Measurements from ENCODE around the gene CCNL2. TPM values are rescaled to one million over a fixed set of nuclear protein-coding genes. Genes with fewer than 3 reads are reported as not detected.

The CCNL2 gene
- total and polyA plus RNA-seq, 2 donors (not counting 1 experiment from before 2014, with no cell fraction given): 263 to 347 TPM

- H3K4me3 Mint-ChIP-seq: no peak overlapping the region
- Histone ChIP-seq H3K9me3 (ENCODE audit: control extremely low read depth in 1 of 3, control insufficient read depth in 2 of 3, insufficient read depth in 1 of 3, low read length in 2 of 3) (peaks cover 0 to 5% (median 0%) of the 10 kb centered on the region in 3 donors), H2AFZ (ENCODE audit: insufficient read depth, low read depth, low read length, poor library complexity, severe bottlenecking) (no peak overlapping the region), H3K27me3 (replicated peaks in 1 of 4; ENCODE audit: control extremely low read depth in 1 of 4, control insufficient read depth in 3 of 4, insufficient read depth in 4 of 4, low read length in 3 of 4) (peaks cover 0 to 26% (median 6%) of the 10 kb centered on the region in 4 experiments), H3K4me2 (replicated peaks; ENCODE audit: low read depth, low read length, poor library complexity, severe bottlenecking) (peak overlapping the region; percentile 33), H3K4me1 (ENCODE audit: control insufficient read depth in 2 of 2, insufficient read depth in 2 of 2, low read length in 2 of 2) (no peaks in the 10 kb centered on the region), H4K20me1 (ENCODE audit: control insufficient read depth, insufficient read depth, low read length, poor library complexity, severe bottlenecking) (no peaks in the 10 kb centered on the region), H3K9ac (ENCODE audit: low read length) (no peak overlapping the region), H3K36me3 (replicated peaks in 1 of 2; ENCODE audit: control extremely low read depth in 1 of 2, control insufficient read depth in 1 of 2, extremely low read depth in 1 of 2, insufficient read depth in 2 of 2, low read length in 1 of 2) (no peaks in the 10 kb centered on the region), H3K79me2 (ENCODE audit: control insufficient read depth, insufficient read depth, low read length) (no peaks in the 10 kb centered on the region), H3K27ac (ENCODE audit: low read length in 2 of 2) (no peak overlapping the region), H3K4me3 (ENCODE audit: control extremely low read depth in 1 of 5, extremely low read depth in 1 of 5, insufficient read depth in 1 of 5, low read depth in 2 of 5, low read length in 4 of 5) (no peak overlapping the region)
- CTCF ChIA-PET: no interaction called here
- H3K27ac Mint-ChIP-seq: no peak overlapping the region
- H3K27me3 Mint-ChIP-seq: peaks cover 19% of the 10 kb centered on the region
- DNase-seq (no peak), ATAC-seq (ENCODE audit: low read depth) (no peak)
- intact Hi-C loops (cut with micrococcal nuclease): no loop called here
- WGBS (ENCODE audit: insufficient coverage): 24% methylated on average over 108 of the region's 112 CpGs
- H3K4me1 Mint-ChIP-seq: peaks cover 5% of the 10 kb centered on the region
- TF ChIP-seq, protein P1, sequence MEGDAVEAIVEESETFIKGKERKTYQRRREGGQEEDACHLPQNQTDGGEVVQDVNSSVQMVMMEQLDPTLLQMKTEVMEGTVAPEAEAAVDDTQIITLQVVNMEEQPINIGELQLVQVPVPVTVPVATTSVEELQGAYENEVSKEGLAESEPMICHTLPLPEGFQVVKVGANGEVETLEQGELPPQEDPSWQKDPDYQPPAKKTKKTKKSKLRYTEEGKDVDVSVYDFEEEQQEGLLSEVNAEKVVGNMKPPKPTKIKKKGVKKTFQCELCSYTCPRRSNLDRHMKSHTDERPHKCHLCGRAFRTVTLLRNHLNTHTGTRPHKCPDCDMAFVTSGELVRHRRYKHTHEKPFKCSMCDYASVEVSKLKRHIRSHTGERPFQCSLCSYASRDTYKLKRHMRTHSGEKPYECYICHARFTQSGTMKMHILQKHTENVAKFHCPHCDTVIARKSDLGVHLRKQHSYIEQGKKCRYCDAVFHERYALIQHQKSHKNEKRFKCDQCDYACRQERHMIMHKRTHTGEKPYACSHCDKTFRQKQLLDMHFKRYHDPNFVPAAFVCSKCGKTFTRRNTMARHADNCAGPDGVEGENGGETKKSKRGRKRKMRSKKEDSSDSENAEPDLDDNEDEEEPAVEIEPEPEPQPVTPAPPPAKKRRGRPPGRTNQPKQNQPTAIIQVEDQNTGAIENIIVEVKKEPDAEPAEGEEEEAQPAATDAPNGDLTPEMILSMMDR (IDR thresholded peaks at IDR 0.05): no peak
- TF ChIP-seq EZH2 (IDR thresholded peaks at IDR 0.05; ENCODE audit: borderline replicate concordance, insufficient read depth, low read depth, low read length, poor library complexity, severe bottlenecking): no peak
- H3K9me3 Mint-ChIP-seq (ENCODE audit: insufficient read depth): no peaks in the 10 kb centered on the region
- POLR2A ChIA-PET: no interaction called here
Measured at GRCh38 chr1:1419813-1420653, 20.9 kb upstream of the CCNL2 start.

GRCh38 chr1:1419363-1419812, 20.3 kb upstream of the CCNL2 start:
- 96% methylated on average over 21 of the region's 21 CpGs for WGBS (ENCODE audit: insufficient coverage)
- Mint-ChIP-seq H3K4me3 (no peak overlapping the region), H3K9me3 (ENCODE audit: insufficient read depth) (no peaks in the 10 kb centered on the region), H3K27ac (no peak overlapping the region), H3K27me3 (peaks cover 13% of the 10 kb centered on the region), H3K4me1 (peaks cover 5% of the 10 kb centered on the region)
- H2AFZ ChIP-seq (ENCODE audit: insufficient read depth, low read depth, low read length, poor library complexity, severe bottlenecking): no peak overlapping the region
- no peak for DNase-seq
- no peaks in the 10 kb centered on the region for H3K79me2 ChIP-seq (ENCODE audit: control insufficient read depth, insufficient read depth, low read length)
- H3K4me2 ChIP-seq (replicated peaks; ENCODE audit: low read depth, low read length, poor library complexity, severe bottlenecking): peak overlapping the region; percentile 25
- TF ChIP-seq, protein P1 (IDR thresholded peaks at IDR 0.05): no peak
- no peak for TF ChIP-seq EZH2 (IDR thresholded peaks at IDR 0.05; ENCODE audit: borderline replicate concordance, insufficient read depth, low read depth, low read length, poor library complexity, severe bottlenecking)
- POLR2A ChIA-PET: no interaction called here
- H3K27me3 ChIP-seq (replicated peaks in 1 of 4; ENCODE audit: control extremely low read depth in 1 of 4, control insufficient read depth in 3 of 4, insufficient read depth in 4 of 4, low read length in 3 of 4): peaks cover 0 to 26% (median 6%) of the 10 kb centered on the region in 4 experiments
- H4K20me1 ChIP-seq (ENCODE audit: control insufficient read depth, insufficient read depth, low read length, poor library complexity, severe bottlenecking): no peaks in the 10 kb centered on the region
- H3K4me3 ChIP-seq (ENCODE audit: control extremely low read depth in 1 of 5, extremely low read depth in 1 of 5, insufficient read depth in 1 of 5, low read depth in 2 of 5, low read length in 4 of 5): no peak overlapping the region
- H3K36me3 ChIP-seq (replicated peaks in 1 of 2; ENCODE audit: control extremely low read depth in 1 of 2, control insufficient read depth in 1 of 2, extremely low read depth in 1 of 2, insufficient read depth in 2 of 2, low read length in 1 of 2): no peaks in the 10 kb centered on the region
- no peak overlapping the region for H3K27ac ChIP-seq (ENCODE audit: low read length in 2 of 2)
- no peak for ATAC-seq (ENCODE audit: low read depth)
- no peak overlapping the region for H3K9ac ChIP-seq (ENCODE audit: low read length)
- H3K4me1 ChIP-seq (ENCODE audit: control insufficient read depth in 2 of 2, insufficient read depth in 2 of 2, low read length in 2 of 2): no peaks in the 10 kb centered on the region
- CTCF ChIA-PET: no interaction called here
- peaks cover 0 to 5% (median 0%) of the 10 kb centered on the region in 3 donors for H3K9me3 ChIP-seq (ENCODE audit: control extremely low read depth in 1 of 3, control insufficient read depth in 2 of 3, insufficient read depth in 1 of 3, low read length in 2 of 3)
- intact Hi-C loops (cut with micrococcal nuclease): no loop called here
